ENCODE results near the gene DNMT3L. TPM values are rescaled to one million over a fixed set of nuclear protein-coding genes. Genes with fewer than 3 reads are reported as not detected.
A peak's percentile ranks its signal among the peaks of the same experiment; 100 is the strongest.

The DNMT3L gene
- total RNA-seq, 1 donor from 2014 or later = not detected

- Histone ChIP-seq H3K27me3 (ENCODE audit: control insufficient read depth in 3 of 3, insufficient read depth in 3 of 3, low read length in 3 of 3) (peaks cover 0 to 8% (median 3%) of the 10 kb centered on the region in 3 donors), H3K9me3 (ENCODE audit: control insufficient read depth in 3 of 3, low read length in 3 of 3) (no peaks in the 10 kb centered on the region), H3K4me1 (ENCODE audit: control insufficient read depth in 3 of 3, insufficient read depth in 3 of 3, low read length in 3 of 3) (peaks cover 33 to 45% (median 44%) of the 10 kb centered on the region in 3 donors), H3K36me3 (ENCODE audit: control insufficient read depth in 3 of 3, insufficient read depth in 3 of 3, low read length in 3 of 3) (peaks cover 0 to 2% (median 0%) of the 10 kb centered on the region in 3 donors), H3K4me3 (ENCODE audit: low read length in 3 of 3) (no peak overlapping the region), H3K27ac (ENCODE audit: low read depth, low read length) (no peak overlapping the region), H3K9ac (ENCODE audit: low read depth in 1 of 3, low read length in 3 of 3) (peak overlapping the region in 1 of 3 donors; percentile 66)
Measured at GRCh38 chr21:44301961-44302406, 40.3 kb upstream of the DNMT3L start.

- no peak overlapping the region for H3K27ac ChIP-seq (ENCODE audit: low read depth, low read length)
- H3K9me3 ChIP-seq (ENCODE audit: control insufficient read depth in 3 of 3, low read length in 3 of 3) = no peaks in the 10 kb centered on the region
- peaks cover 0 to 8% (median 3%) of the 10 kb centered on the region in 3 donors for H3K27me3 ChIP-seq (ENCODE audit: control insufficient read depth in 3 of 3, insufficient read depth in 3 of 3, low read length in 3 of 3)
- H3K9ac ChIP-seq (ENCODE audit: low read depth in 1 of 3, low read length in 3 of 3) = peak overlapping the region in 2 of 3 donors; percentile 53 to 77
- H3K4me3 ChIP-seq (ENCODE audit: low read length in 3 of 3) = peak overlapping the region; percentile 54 to 73 (median 71)
- H3K36me3 ChIP-seq (ENCODE audit: control insufficient read depth in 3 of 3, insufficient read depth in 3 of 3, low read length in 3 of 3) = no peaks in the 10 kb centered on the region
- peaks cover 33 to 45% (median 44%) of the 10 kb centered on the region in 3 donors for H3K4me1 ChIP-seq (ENCODE audit: control insufficient read depth in 3 of 3, insufficient read depth in 3 of 3, low read length in 3 of 3)
Measured at GRCh38 chr21:44301141-44301540, 39.4 kb upstream of the DNMT3L start.

GRCh38 chr21:44300262-44300959, 38.7 kb upstream of the DNMT3L start:
- Histone ChIP-seq H3K36me3 (ENCODE audit: control insufficient read depth in 3 of 3, insufficient read depth in 3 of 3, low read length in 3 of 3) (no peaks in the 10 kb centered on the region), H3K9me3 (ENCODE audit: control insufficient read depth in 3 of 3, low read length in 3 of 3) (no peaks in the 10 kb centered on the region), H3K4me3 (ENCODE audit: low read length in 3 of 3) (peak overlapping the region; percentile 54 to 73 (median 71)), H3K27ac (ENCODE audit: low read depth, low read length) (no peak overlapping the region), H3K9ac (ENCODE audit: low read depth in 1 of 3, low read length in 3 of 3) (peak overlapping the region; percentile 53 to 77 (median 61)), H3K4me1 (ENCODE audit: control insufficient read depth in 3 of 3, insufficient read depth in 3 of 3, low read length in 3 of 3) (peaks cover 33 to 44% (median 44%) of the 10 kb centered on the region in 3 donors), H3K27me3 (ENCODE audit: control insufficient read depth in 3 of 3, insufficient read depth in 3 of 3, low read length in 3 of 3) (peaks cover 0 to 9% (median 3%) of the 10 kb centered on the region in 3 donors)

GRCh38 chr21:44299458-44300261, 38.0 kb upstream of the DNMT3L start, which contains the start of gene PFKL:
PFKL (plus strand) TSS chr21:44300053; CDS start chr21:44300106, 53 bp downstream.
- H3K4me1 ChIP-seq (ENCODE audit: control insufficient read depth in 3 of 3, insufficient read depth in 3 of 3, low read length in 3 of 3) = peaks cover 38 to 47% (median 46%) of the 10 kb centered on the region in 3 donors
- H3K9me3 ChIP-seq (ENCODE audit: control insufficient read depth in 3 of 3, low read length in 3 of 3) = no peaks in the 10 kb centered on the region
- peak within 1 kb of the TSS; percentile 65 to 83 (median 69) for H3K9ac ChIP-seq (ENCODE audit: low read depth in 1 of 3, low read length in 3 of 3)
- peaks cover 5 to 14% (median 8%) of the 10 kb centered on the region in 3 donors for H3K27me3 ChIP-seq (ENCODE audit: control insufficient read depth in 3 of 3, insufficient read depth in 3 of 3, low read length in 3 of 3)
- H3K4me3 ChIP-seq (ENCODE audit: low read length in 3 of 3) = peak within 1 kb of the TSS; percentile 59 to 73 (median 71)
- H3K27ac ChIP-seq (ENCODE audit: low read depth, low read length) = peak within 1 kb of the TSS; percentile 79
- H3K36me3 ChIP-seq (ENCODE audit: control insufficient read depth in 3 of 3, insufficient read depth in 3 of 3, low read length in 3 of 3) = no peaks in the 10 kb centered on the region

GRCh38 chr21:44299085-44299457, 37.4 kb upstream of the DNMT3L start:
- Histone ChIP-seq H3K27me3 (ENCODE audit: control insufficient read depth in 3 of 3, insufficient read depth in 3 of 3, low read length in 3 of 3) (peaks cover 6 to 14% (median 8%) of the 10 kb centered on the region in 3 donors), H3K4me3 (ENCODE audit: low read length in 3 of 3) (peak overlapping the region; percentile 59 to 71 (median 69)), H3K9ac (ENCODE audit: low read depth in 1 of 3, low read length in 3 of 3) (peak overlapping the region; percentile 65 to 83 (median 69)), H3K9me3 (ENCODE audit: control insufficient read depth in 3 of 3, low read length in 3 of 3) (no peaks in the 10 kb centered on the region), H3K4me1 (ENCODE audit: control insufficient read depth in 3 of 3, insufficient read depth in 3 of 3, low read length in 3 of 3) (peaks cover 38 to 46% (median 44%) of the 10 kb centered on the region in 3 donors), H3K27ac (ENCODE audit: low read depth, low read length) (peak overlapping the region; percentile 79), H3K36me3 (ENCODE audit: control insufficient read depth in 3 of 3, insufficient read depth in 3 of 3, low read length in 3 of 3) (no peaks in the 10 kb centered on the region)

GRCh38 chr21:44298301-44298700, 36.6 kb upstream of the DNMT3L start:
- no peak overlapping the region for H3K27ac ChIP-seq (ENCODE audit: low read depth, low read length)
- H3K4me3 ChIP-seq (ENCODE audit: low read length in 3 of 3) = no peak overlapping the region
- no peaks in the 10 kb centered on the region for H3K36me3 ChIP-seq (ENCODE audit: control insufficient read depth in 3 of 3, insufficient read depth in 3 of 3, low read length in 3 of 3)
- peaks cover 32 to 44% (median 40%) of the 10 kb centered on the region in 3 donors for H3K4me1 ChIP-seq (ENCODE audit: control insufficient read depth in 3 of 3, insufficient read depth in 3 of 3, low read length in 3 of 3)
- H3K27me3 ChIP-seq (ENCODE audit: control insufficient read depth in 3 of 3, insufficient read depth in 3 of 3, low read length in 3 of 3) = peaks cover 6 to 14% (median 8%) of the 10 kb centered on the region in 3 donors
- H3K9ac ChIP-seq (ENCODE audit: low read depth in 1 of 3, low read length in 3 of 3) = no peak overlapping the region
- no peaks in the 10 kb centered on the region for H3K9me3 ChIP-seq (ENCODE audit: control insufficient read depth in 3 of 3, low read length in 3 of 3)

- Histone ChIP-seq H3K4me1 (ENCODE audit: control insufficient read depth in 3 of 3, insufficient read depth in 3 of 3, low read length in 3 of 3) (peaks cover 32 to 44% (median 40%) of the 10 kb centered on the region in 3 donors), H3K27ac (ENCODE audit: low read depth, low read length) (no peak overlapping the region), H3K9me3 (ENCODE audit: control insufficient read depth in 3 of 3, low read length in 3 of 3) (no peaks in the 10 kb centered on the region), H3K27me3 (ENCODE audit: control insufficient read depth in 3 of 3, insufficient read depth in 3 of 3, low read length in 3 of 3) (peaks cover 6 to 14% (median 8%) of the 10 kb centered on the region in 3 donors), H3K9ac (ENCODE audit: low read depth in 1 of 3, low read length in 3 of 3) (no peak overlapping the region), H3K4me3 (ENCODE audit: low read length in 3 of 3) (no peak overlapping the region), H3K36me3 (ENCODE audit: control insufficient read depth in 3 of 3, insufficient read depth in 3 of 3, low read length in 3 of 3) (no peaks in the 10 kb centered on the region)
Measured at GRCh38 chr21:44297525-44298290, 36.0 kb upstream of the DNMT3L start.

GRCh38 chr21:44296916-44297315, 35.2 kb upstream of the DNMT3L start:
- no peak overlapping the region for H3K27ac ChIP-seq (ENCODE audit: low read depth, low read length)
- peaks cover 8 to 14% (median 12%) of the 10 kb centered on the region in 3 donors for H3K27me3 ChIP-seq (ENCODE audit: control insufficient read depth in 3 of 3, insufficient read depth in 3 of 3, low read length in 3 of 3)
- no peak overlapping the region for H3K9ac ChIP-seq (ENCODE audit: low read depth in 1 of 3, low read length in 3 of 3)
- H3K9me3 ChIP-seq (ENCODE audit: control insufficient read depth in 3 of 3, low read length in 3 of 3) = no peaks in the 10 kb centered on the region
- H3K36me3 ChIP-seq (ENCODE audit: control insufficient read depth in 3 of 3, insufficient read depth in 3 of 3, low read length in 3 of 3) = no peaks in the 10 kb centered on the region
- H3K4me3 ChIP-seq (ENCODE audit: low read length in 3 of 3) = no peak overlapping the region
- peaks cover 26 to 36% (median 32%) of the 10 kb centered on the region in 3 donors for H3K4me1 ChIP-seq (ENCODE audit: control insufficient read depth in 3 of 3, insufficient read depth in 3 of 3, low read length in 3 of 3)

- Histone ChIP-seq H3K27ac (ENCODE audit: low read depth, low read length) (no peak overlapping the region), H3K4me3 (ENCODE audit: low read length in 3 of 3) (no peak overlapping the region), H3K4me1 (ENCODE audit: control insufficient read depth in 3 of 3, insufficient read depth in 3 of 3, low read length in 3 of 3) (peaks cover 20 to 28% (median 24%) of the 10 kb centered on the region in 3 donors), H3K36me3 (ENCODE audit: control insufficient read depth in 3 of 3, insufficient read depth in 3 of 3, low read length in 3 of 3) (no peaks in the 10 kb centered on the region), H3K27me3 (ENCODE audit: control insufficient read depth in 3 of 3, insufficient read depth in 3 of 3, low read length in 3 of 3) (peaks cover 8 to 15% (median 14%) of the 10 kb centered on the region in 3 donors), H3K9ac (ENCODE audit: low read depth in 1 of 3, low read length in 3 of 3) (no peak overlapping the region), H3K9me3 (ENCODE audit: control insufficient read depth in 3 of 3, low read length in 3 of 3) (no peaks in the 10 kb centered on the region)
Measured at GRCh38 chr21:44296103-44296519, 34.4 kb upstream of the DNMT3L start.

Measured in skeletal muscle tissue (tissue), 4 donors.